Measurements from ENCODE around the gene SSNA1.

The SSNA1 gene

DNA sequence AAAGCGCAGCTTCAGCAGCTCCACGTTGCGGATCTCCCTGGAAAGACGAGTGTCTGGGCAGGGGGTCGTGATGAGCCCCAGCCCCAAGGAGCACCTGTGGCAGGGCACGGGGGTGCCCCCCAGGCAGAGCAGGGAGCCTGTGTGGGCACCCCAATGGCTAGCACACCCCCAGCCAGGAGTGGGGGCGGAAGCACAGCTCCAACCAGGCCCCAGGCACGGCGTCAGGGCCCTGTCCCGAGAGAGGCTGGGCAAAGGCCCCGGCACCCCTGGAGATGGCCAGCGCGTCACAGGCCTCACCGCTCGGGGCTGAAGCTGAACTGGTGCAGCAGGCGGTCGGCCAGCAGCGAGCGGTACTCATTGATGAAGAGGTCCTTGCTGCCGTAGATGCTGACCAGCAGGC is 8.0 kb upstream of the SSNA1 start:
- no peaks in the 10 kb centered on the region for H3K9me3 ChIP-seq (ENCODE audit: control insufficient read depth, low read length)
- H3K27ac ChIP-seq, result no peak overlapping the region
- H2AFZ ChIP-seq, result no peak overlapping the region
- no peaks in the 10 kb centered on the region for H3K36me3 ChIP-seq (ENCODE audit: control insufficient read depth, insufficient read depth, low read length)
- TF ChIP-seq, protein P1, sequence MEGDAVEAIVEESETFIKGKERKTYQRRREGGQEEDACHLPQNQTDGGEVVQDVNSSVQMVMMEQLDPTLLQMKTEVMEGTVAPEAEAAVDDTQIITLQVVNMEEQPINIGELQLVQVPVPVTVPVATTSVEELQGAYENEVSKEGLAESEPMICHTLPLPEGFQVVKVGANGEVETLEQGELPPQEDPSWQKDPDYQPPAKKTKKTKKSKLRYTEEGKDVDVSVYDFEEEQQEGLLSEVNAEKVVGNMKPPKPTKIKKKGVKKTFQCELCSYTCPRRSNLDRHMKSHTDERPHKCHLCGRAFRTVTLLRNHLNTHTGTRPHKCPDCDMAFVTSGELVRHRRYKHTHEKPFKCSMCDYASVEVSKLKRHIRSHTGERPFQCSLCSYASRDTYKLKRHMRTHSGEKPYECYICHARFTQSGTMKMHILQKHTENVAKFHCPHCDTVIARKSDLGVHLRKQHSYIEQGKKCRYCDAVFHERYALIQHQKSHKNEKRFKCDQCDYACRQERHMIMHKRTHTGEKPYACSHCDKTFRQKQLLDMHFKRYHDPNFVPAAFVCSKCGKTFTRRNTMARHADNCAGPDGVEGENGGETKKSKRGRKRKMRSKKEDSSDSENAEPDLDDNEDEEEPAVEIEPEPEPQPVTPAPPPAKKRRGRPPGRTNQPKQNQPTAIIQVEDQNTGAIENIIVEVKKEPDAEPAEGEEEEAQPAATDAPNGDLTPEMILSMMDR (IDR thresholded peaks at IDR 0.05), result no peak
- H3K79me2 ChIP-seq, result no peaks in the 10 kb centered on the region
- no peaks in the 10 kb centered on the region for H3K27me3 ChIP-seq (ENCODE audit: control insufficient read depth, insufficient read depth, low read length)
- H3K9ac ChIP-seq, result no peak overlapping the region
- H3K4me3 ChIP-seq (ENCODE audit: low read depth, low read length), result no peak overlapping the region
- H3K4me1 ChIP-seq, result no peaks in the 10 kb centered on the region
- H3K4me2 ChIP-seq (ENCODE audit: low read length), result no peak overlapping the region

DNA sequence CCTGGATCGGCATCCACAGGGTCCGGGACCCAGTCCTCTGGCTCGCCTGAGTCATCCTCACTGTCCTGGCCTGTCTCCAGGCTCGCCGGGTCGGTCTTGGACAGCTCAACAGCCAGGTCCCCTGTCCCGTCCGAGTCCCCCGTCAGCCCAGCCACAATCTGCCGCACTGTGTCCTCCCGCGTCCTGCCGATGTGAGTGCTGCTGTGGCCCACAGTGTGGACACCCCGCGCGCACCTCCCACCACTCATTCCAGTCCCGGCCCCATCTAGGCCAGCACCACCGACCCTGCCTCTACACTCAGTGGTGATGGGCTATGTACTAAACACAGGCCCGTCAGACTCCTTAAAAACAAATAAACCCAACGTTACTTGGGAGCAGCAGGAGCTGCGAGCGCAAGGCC is 6.8 kb upstream of the SSNA1 start:
- Histone ChIP-seq H3K9me3 (ENCODE audit: control insufficient read depth, low read length) (no peaks in the 10 kb centered on the region), H3K4me1 (no peaks in the 10 kb centered on the region), H3K79me2 (no peaks in the 10 kb centered on the region), H3K4me3 (ENCODE audit: low read depth, low read length) (no peak overlapping the region), H2AFZ (no peak overlapping the region), H3K27ac (no peak overlapping the region), H3K4me2 (ENCODE audit: low read length) (no peak overlapping the region), H3K9ac (no peak overlapping the region), H3K36me3 (ENCODE audit: control insufficient read depth, insufficient read depth, low read length) (no peaks in the 10 kb centered on the region), H3K27me3 (ENCODE audit: control insufficient read depth, insufficient read depth, low read length) (no peaks in the 10 kb centered on the region)
- TF ChIP-seq, protein P1 (IDR thresholded peaks at IDR 0.05), result no peak

DNA sequence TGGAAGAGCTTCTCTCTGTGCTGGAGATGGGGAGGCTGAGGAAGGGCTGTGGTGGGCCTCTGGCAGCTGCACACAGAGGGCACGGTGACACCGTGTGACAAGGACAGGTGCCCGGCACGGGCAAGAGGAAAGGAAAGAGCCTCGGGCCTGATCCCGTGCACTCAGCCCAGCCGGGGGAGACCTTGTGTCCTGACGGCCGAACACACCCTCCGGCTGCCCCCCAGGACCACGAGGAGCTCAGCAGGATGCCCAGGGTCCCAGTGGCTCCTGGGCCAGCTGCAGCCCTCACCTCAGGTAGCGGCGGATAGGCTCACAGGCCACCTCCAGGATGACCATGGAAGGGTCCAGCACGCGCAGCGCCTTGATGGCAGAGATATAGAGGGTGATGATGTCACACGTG is 5.6 kb upstream of the SSNA1 start:
- no peaks in the 10 kb centered on the region for H3K27me3 ChIP-seq (ENCODE audit: control insufficient read depth, insufficient read depth, low read length)
- no peak overlapping the region for H3K9ac ChIP-seq
- no peak overlapping the region for H3K27ac ChIP-seq
- TF ChIP-seq, protein P1 (IDR thresholded peaks at IDR 0.05), result no peak
- no peak overlapping the region for H3K4me3 ChIP-seq (ENCODE audit: low read depth, low read length)
- H3K4me1 ChIP-seq, result peaks cover 2% of the 10 kb centered on the region
- no peaks in the 10 kb centered on the region for H3K36me3 ChIP-seq (ENCODE audit: control insufficient read depth, insufficient read depth, low read length)
- no peak overlapping the region for H3K4me2 ChIP-seq (ENCODE audit: low read length)
- H2AFZ ChIP-seq, result no peak overlapping the region
- peaks cover 4% of the 10 kb centered on the region for H3K79me2 ChIP-seq
- no peaks in the 10 kb centered on the region for H3K9me3 ChIP-seq (ENCODE audit: control insufficient read depth, low read length)

DNA sequence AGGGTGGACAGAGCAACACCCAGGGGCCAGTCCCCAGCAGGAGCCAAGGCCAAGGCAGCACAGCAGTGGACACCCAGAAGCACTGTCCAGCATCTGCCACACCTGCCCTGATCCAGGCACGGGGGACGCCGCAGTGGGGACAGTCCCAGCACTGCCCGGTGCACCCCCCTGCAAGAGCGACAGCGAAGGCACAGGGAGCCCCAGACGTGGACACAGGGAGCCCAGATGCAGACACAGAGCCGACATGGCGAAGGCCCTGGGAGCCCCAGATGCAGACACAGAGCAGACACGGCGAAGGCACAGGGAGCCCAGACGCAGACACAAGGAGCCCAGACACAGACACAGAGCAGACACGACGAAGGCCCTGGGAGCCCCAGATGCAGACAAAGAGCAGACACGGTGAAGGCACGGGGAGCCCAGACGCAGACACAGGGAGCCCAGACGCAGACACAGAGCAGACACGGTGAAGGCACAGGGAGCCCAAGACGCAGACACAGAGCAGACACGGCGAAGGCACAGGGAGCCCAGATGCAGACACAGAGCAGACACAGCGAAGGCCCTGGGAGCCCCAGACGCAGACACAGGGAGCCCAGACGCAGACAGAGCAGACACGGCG is 4.4 kb upstream of the SSNA1 start:
- Histone ChIP-seq H2AFZ (no peak overlapping the region), H3K27ac (no peak overlapping the region), H3K9me3 (ENCODE audit: control insufficient read depth, low read length) (no peaks in the 10 kb centered on the region), H3K36me3 (ENCODE audit: control insufficient read depth, insufficient read depth, low read length) (no peaks in the 10 kb centered on the region), H3K4me3 (ENCODE audit: low read depth, low read length) (no peak overlapping the region), H3K4me2 (ENCODE audit: low read length) (no peak overlapping the region), H3K4me1 (peaks cover 2% of the 10 kb centered on the region), H3K9ac (no peak overlapping the region), H3K27me3 (ENCODE audit: control insufficient read depth, insufficient read depth, low read length) (no peaks in the 10 kb centered on the region), H3K79me2 (peaks cover 4% of the 10 kb centered on the region)
- TF ChIP-seq, protein P1 (IDR thresholded peaks at IDR 0.05), result no peak
